Stomach (tissue), 4 donors: ENCODE data around the gene WNT5A.

Source experiments
- CTCF ChIP-seq, 7 experiments: fragments of 450-650 bp in 4 of 7; fragments of 200-600 bp in 3 of 7; sonication (generic) in 3 of 7; IDR thresholded peaks; one replicate each; pipeline ENCODE4 v1.5.1; 2016 to 2019; ENCODE audit warnings: antibody characterized with exemption in 7 of 7, control low read depth in 2 of 7, mild to moderate bottlenecking in 1 of 7
- POLR2A ChIP-seq, 4 donors: fragments of 450-650 bp; IDR thresholded peaks; one replicate each; pipeline ENCODE4 v1.6.1; 2016; ENCODE audit warnings: antibody characterized with exemption in 4 of 4, control low read depth in 2 of 4, mild to moderate bottlenecking in 1 of 4, moderate library complexity in 1 of 4
- POLR2AphosphoS5 ChIP-seq, 3 donors: sonication (generic); formaldehyde crosslinking; IDR thresholded peaks; one replicate each; pipeline ENCODE4 v1.6.1; 2016; ENCODE audit warnings: antibody characterized with exemption in 3 of 3

GRCh38 chr3:55417211-55417610 is 69.9 kb downstream of the WNT5A start:
- TF ChIP-seq POLR2AphosphoS5 (IDR thresholded peaks at IDR 0.05) (no peak), POLR2A (IDR thresholded peaks at IDR 0.05) (no peak), CTCF (IDR thresholded peaks at IDR 0.05) (no peak)
